Prostate gland (tissue), 2 donors: ENCODE data around the gene CLEC12A.

Experiments
- CTCF ChIP-seq, 4 experiments: fragments of 200-600 bp in 2 of 4; fragments of 450-650 bp in 2 of 4; sonication (generic) in 2 of 4; IDR thresholded peaks; 1 replicate in 3 of 4; 2 replicates in 1 of 4; pipeline ENCODE4 v1.5.1; 2016 to 2019; ENCODE audit warnings: antibody characterized with exemption in 4 of 4, mild to moderate bottlenecking in 2 of 4, moderate library complexity in 2 of 4
- POLR2A ChIP-seq: fragments of 450-650 bp; IDR thresholded peaks from one replicate; pipeline ENCODE4 v1.6.1; 2016; ENCODE audit warnings: antibody characterized with exemption, mild to moderate bottlenecking
- POLR2AphosphoS5 ChIP-seq: sonication (generic); formaldehyde crosslinking; IDR thresholded peaks from one replicate; pipeline ENCODE4 v1.6.1; 2017; ENCODE audit warnings: antibody characterized with exemption

- no peak for TF ChIP-seq CTCF (IDR thresholded peaks at IDR 0.05)
- TF ChIP-seq POLR2A, result no peak
- no peak for TF ChIP-seq POLR2AphosphoS5
These were observed 29.4 kb upstream of the CLEC12A start for GRCh38 chr12:9941838-9942237.
